ENCODE results near the gene ATP5F1A. TPM values are rescaled to one million over a fixed set of nuclear protein-coding genes. Genes with fewer than 3 reads are reported as not detected.
A peak's percentile ranks its signal among the peaks of the same experiment; 100 is the strongest.

ATP5F1A gene
- total RNA-seq, 3 donors from 2014 or later, result 357 to 408 (median 391) TPM

DNA sequence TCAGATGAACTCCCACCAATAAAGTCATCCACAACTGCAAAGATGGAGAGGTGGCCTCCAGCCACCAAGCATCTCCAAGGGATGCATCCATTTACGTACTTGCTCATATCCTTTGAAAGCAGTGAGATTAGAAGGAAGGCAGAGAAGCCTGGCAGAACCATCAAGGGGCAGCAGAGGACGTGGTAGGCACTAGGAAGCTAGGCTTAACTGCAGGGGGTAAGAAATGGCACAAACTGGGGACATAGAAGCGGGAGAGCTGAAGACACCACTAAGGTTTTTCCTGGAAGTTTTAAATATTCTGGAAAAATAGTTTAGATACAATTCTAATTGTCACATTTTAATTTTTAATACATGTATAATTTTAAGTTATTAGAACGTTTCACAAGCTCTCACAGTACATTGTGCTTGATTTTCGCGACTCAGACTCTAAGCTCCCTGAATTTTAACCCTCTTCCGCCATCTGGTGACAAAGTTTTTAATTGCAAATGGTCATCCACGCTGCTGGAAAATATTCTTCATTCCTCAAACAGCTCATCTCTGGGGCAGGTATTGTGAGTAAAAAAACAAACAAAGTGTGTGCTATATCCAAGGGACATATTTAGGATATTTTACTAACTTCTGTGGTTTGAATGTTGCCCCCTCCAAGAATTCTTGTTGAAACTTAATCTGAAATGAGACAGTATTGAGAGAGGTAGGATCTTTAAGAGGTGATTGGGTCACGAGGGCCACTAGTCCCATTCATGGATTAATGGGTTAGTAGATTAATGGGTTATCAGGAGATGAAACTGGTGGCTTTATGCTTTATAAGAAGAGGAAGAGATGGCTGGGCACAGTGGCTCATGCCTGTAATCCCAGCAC, 24.4 kb downstream of the ATP5F1A start:
- no peak overlapping the region for H3K27ac ChIP-seq
- no peaks in the 10 kb centered on the region for H3K27me3 ChIP-seq
- no peak for DNase-seq (ENCODE audit: low spot score in 2 of 2)
- peak in 1 of 3 donors; percentile 11 for TF ChIP-seq POLR2AphosphoS5 (IDR thresholded peaks at IDR 0.05)
- TF ChIP-seq POLR2A (IDR thresholded peaks at IDR 0.05), result no peak
- peak; percentile 63 to 70 (median 69) for TF ChIP-seq CTCF (IDR thresholded peaks at IDR 0.05)
- no peak overlapping the region for H3K4me3 ChIP-seq
- intact Hi-C loops (cut with DNase I; ENCODE audit: low total_unique reads), result no loop called here
- H3K4me1 ChIP-seq, result peaks cover 0 to 4% of the 10 kb centered on the region in 2 donors
- H3K36me3 ChIP-seq, result no peaks in the 10 kb centered on the region
- no peaks in the 10 kb centered on the region for H3K9me3 ChIP-seq

GRCh38 chr18:46072959-46073358, 25.1 kb downstream of the ATP5F1A start:
- Histone ChIP-seq H3K4me1 (peaks cover 0 to 4% of the 10 kb centered on the region in 2 donors), H3K4me3 (peak overlapping the region in 1 of 3 donors; percentile 86), H3K9me3 (no peaks in the 10 kb centered on the region), H3K27ac (no peak overlapping the region), H3K27me3 (no peaks in the 10 kb centered on the region), H3K36me3 (no peaks in the 10 kb centered on the region)
- no peak for DNase-seq (ENCODE audit: low spot score in 2 of 2)
- no peak for TF ChIP-seq POLR2AphosphoS5 (IDR thresholded peaks at IDR 0.05)
- no peak for TF ChIP-seq CTCF (IDR thresholded peaks at IDR 0.05)
- TF ChIP-seq POLR2A (IDR thresholded peaks at IDR 0.05), result no peak
- intact Hi-C loops (cut with DNase I; ENCODE audit: low total_unique reads), result no loop called here

DNA sequence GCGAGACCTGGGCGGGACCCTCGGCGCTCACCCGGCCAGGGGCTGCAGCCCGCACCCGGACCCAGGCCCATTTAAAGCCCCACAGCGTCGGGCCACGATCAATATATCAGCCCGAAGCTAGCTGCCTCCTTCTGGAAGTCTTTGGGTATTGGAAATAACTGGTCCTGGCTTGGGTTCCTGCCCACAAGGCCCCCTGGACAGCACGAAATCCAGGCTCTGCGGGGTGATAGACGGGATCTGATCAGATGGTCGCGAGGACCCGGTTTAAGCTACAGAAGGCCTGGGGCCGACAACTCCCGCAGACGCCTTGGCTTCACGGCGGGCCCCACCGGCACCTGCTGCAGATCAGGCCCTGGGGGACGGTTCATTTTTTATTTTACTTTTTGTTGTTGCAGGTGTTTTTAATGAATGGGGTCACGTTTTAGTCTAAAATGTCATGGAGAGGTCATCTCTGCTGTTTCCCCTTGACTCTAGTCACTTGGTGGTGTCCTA, 25.7 kb downstream of the ATP5F1A start:
- peaks cover 0 to 4% of the 10 kb centered on the region in 2 donors for H3K4me1 ChIP-seq

GRCh38 chr18:46071653-46072375, 26.3 kb downstream of the ATP5F1A start, which contains the start of gene PSTPIP2:
Gene PSTPIP2, minus strand, starts transcription at chr18:46072260. Its CDS starts 72 bp downstream, at chr18:46072188.
- Histone ChIP-seq H3K9me3 (no peaks in the 10 kb centered on the region), H3K4me1 (peaks cover 0 to 4% of the 10 kb centered on the region in 2 donors), H3K27me3 (no peaks in the 10 kb centered on the region), H3K4me3 (peak within 1 kb of the TSS; percentile 80 to 91 (median 86)), H3K27ac (peak within 1 kb of the TSS; percentile 80 to 86), H3K36me3 (no peaks in the 10 kb centered on the region)
- TF ChIP-seq CTCF (IDR thresholded peaks at IDR 0.05) (no peak), POLR2AphosphoS5 (IDR thresholded peaks at IDR 0.05) (peak in 1 of 3 donors; percentile 55)
- intact Hi-C loops (cut with DNase I; ENCODE audit: low total_unique reads), result no loop called here
- peak; percentile 66 to 77 for DNase-seq (ENCODE audit: low spot score in 2 of 2)

More for the DNA sequence above, 25.7 kb downstream of the ATP5F1A start:
- no peaks in the 10 kb centered on the region for H3K9me3 ChIP-seq
- TF ChIP-seq CTCF (IDR thresholded peaks at IDR 0.05), result no peak
- TF ChIP-seq POLR2AphosphoS5 (IDR thresholded peaks at IDR 0.05), result no peak
- no peak for TF ChIP-seq POLR2A (IDR thresholded peaks at IDR 0.05)
- H3K27ac ChIP-seq, result peak overlapping the region; percentile 80 to 86
- no peaks in the 10 kb centered on the region for H3K27me3 ChIP-seq
- no peak for DNase-seq (ENCODE audit: low spot score in 2 of 2)
- H3K4me3 ChIP-seq, result peak overlapping the region; percentile 80 to 91 (median 86)
- intact Hi-C loops (cut with DNase I; ENCODE audit: low total_unique reads), result no loop called here
- H3K36me3 ChIP-seq, result no peaks in the 10 kb centered on the region

All from breast epithelium (tissue), 4 donors.